HEK293 (cell line): Measurements from ENCODE around the gene IGF2BP2.

Source experiments
- CTCF ChIA-PET: fragments of 350-600 bp; formaldehyde crosslinking; extraction: SDS; loops from one replicate; lab custom pipeline; 2021; ENCODE audit warnings: antibody characterized with exemption; lab: Yijun Ruan, JAX
- POLR2A ChIA-PET: fragments of 300-600 bp; formaldehyde crosslinking; extraction: SDS; loops from one replicate; lab custom pipeline; 2020; ENCODE audit warnings: antibody characterized with exemption, inconsistent platforms; lab: Yijun Ruan, JAX
- H3K27ac ChIP-seq: fragments of 200-500 bp; sonication (Bioruptor generic); 2 replicates; pipeline ENCODE4 v1.5.1; 2014; ENCODE audit warnings: low read depth, low read length, control low read depth, inconsistent platforms; ENCODE audit errors: extremely low read depth
- H3K36me3 ChIP-seq, 2 experiments: fragments of 200-500 bp in 1 of 2; sonication (Bioruptor generic) in 1 of 2; 1 replicate in 1 of 2; 2 replicates in 1 of 2; pipeline ENCODE4 v1.5.1; 2014 to 2017; ENCODE audit warnings: inconsistent platforms in 2 of 2, low read length in 2 of 2; ENCODE audit not compliant: control insufficient read depth in 2 of 2, insufficient read depth in 1 of 2
- H3K4me1 ChIP-seq: fragments of 200-500 bp; sonication (Bioruptor generic); 2 replicates; pipeline ENCODE4 v1.5.1; 2014; ENCODE audit warnings: mild to moderate bottlenecking, low read length, inconsistent platforms; ENCODE audit not compliant: control insufficient read depth, insufficient read depth
- H3K4me3 ChIP-seq: 2 replicates; pipeline ENCODE4 v1.5.1; 2011; ENCODE audit warnings: low read depth, mild to moderate bottlenecking, control low read depth, low read length, moderate library complexity
- H3K9me3 ChIP-seq: fragments of 200-500 bp; sonication (Bioruptor generic); 2 replicates; pipeline ENCODE4 v1.5.1; 2014; ENCODE audit warnings: low read depth, low read length, inconsistent platforms; ENCODE audit not compliant: control insufficient read depth, insufficient read depth
- FEZF1 ChIP-seq: fragments of 450-650 bp; formaldehyde crosslinking; IDR thresholded peaks from 2 replicates; pipeline ENCODE4 v1.5.1; 2016; ENCODE audit warnings: missing biosample characterization, missing genetic modification characterization
- GLI4 ChIP-seq: fragments of 450-650 bp; formaldehyde crosslinking; IDR thresholded peaks from 2 replicates; pipeline ENCODE4 v1.5.1; 2016; ENCODE audit warnings: missing biosample characterization, missing genetic modification characterization
- GLIS1 ChIP-seq: fragments of 450-650 bp; formaldehyde crosslinking; IDR thresholded peaks from 2 replicates; pipeline ENCODE4 v1.5.1; 2016; ENCODE audit warnings: missing biosample characterization, missing genetic modification characterization
- GLIS2 ChIP-seq: fragments of 450-650 bp; formaldehyde crosslinking; IDR thresholded peaks from 2 replicates; pipeline ENCODE4 v1.5.1; 2016; ENCODE audit warnings: missing biosample characterization, missing genetic modification characterization
- IKZF3 ChIP-seq: fragments of 450-650 bp; IDR thresholded peaks from 2 replicates; pipeline ENCODE4 v1.5.0; 2018; ENCODE audit warnings: missing biosample characterization, mild to moderate bottlenecking, missing genetic modification characterization, moderate library complexity
- PRDM10 ChIP-seq: fragments of 450-650 bp; formaldehyde crosslinking; IDR thresholded peaks from 2 replicates; pipeline ENCODE4 v1.5.1; 2016; ENCODE audit warnings: missing biosample characterization, missing genetic modification characterization
- ZBTB8A ChIP-seq: fragments of 450-650 bp; formaldehyde crosslinking; IDR thresholded peaks from 2 replicates; pipeline ENCODE4 v1.5.1; 2016; ENCODE audit warnings: missing biosample characterization, missing genetic modification characterization
- ZFP41 ChIP-seq: fragments of 450-650 bp; formaldehyde crosslinking; IDR thresholded peaks from 2 replicates; pipeline ENCODE4 v1.5.1; 2016; ENCODE audit warnings: missing biosample characterization, missing genetic modification characterization, borderline replicate concordance
- ZIC2 ChIP-seq: fragments of 450-650 bp; formaldehyde crosslinking; IDR thresholded peaks from 2 replicates; pipeline ENCODE4 v1.5.1; 2016; ENCODE audit warnings: missing biosample characterization, missing genetic modification characterization
- ZNF175 ChIP-seq: fragments of 450-650 bp; formaldehyde crosslinking; IDR thresholded peaks from 2 replicates; pipeline ENCODE4 v1.5.1; 2016; ENCODE audit warnings: missing biosample characterization, missing genetic modification characterization
- ZNF248 ChIP-seq: fragments of 450-650 bp; formaldehyde crosslinking; IDR thresholded peaks from 2 replicates; pipeline ENCODE4 v1.5.1; 2017; ENCODE audit warnings: missing biosample characterization, missing genetic modification characterization
- ZNF341 ChIP-seq: fragments of 450-650 bp; formaldehyde crosslinking; IDR thresholded peaks from 2 replicates; pipeline ENCODE4; 2016; ENCODE audit warnings: low read depth, missing biosample characterization, missing genetic modification characterization
- ZNF621 ChIP-seq: fragments of 450-650 bp; formaldehyde crosslinking; IDR thresholded peaks from 2 replicates; pipeline ENCODE4 v1.5.1; 2017; ENCODE audit warnings: missing biosample characterization, missing genetic modification characterization
- ZNF645 ChIP-seq: fragments of 450-650 bp; formaldehyde crosslinking; IDR thresholded peaks from 2 replicates; pipeline ENCODE4; 2016; ENCODE audit warnings: missing biosample characterization, missing genetic modification characterization
- TF ChIP-seq, protein P1 (sequence below): fragments of 450-650 bp; formaldehyde crosslinking; IDR thresholded peaks from 2 replicates; pipeline ENCODE4 v1.5.1; 2017; ENCODE audit warnings: missing biosample characterization, missing genetic modification characterization
- TF ChIP-seq, protein P2 (sequence below): fragments of 450-650 bp; formaldehyde crosslinking; IDR thresholded peaks from 2 replicates; pipeline ENCODE4 v1.5.1; 2016; ENCODE audit warnings: missing biosample characterization, missing genetic modification characterization
- TF ChIP-seq, protein P3 (sequence below): fragments of 450-650 bp; formaldehyde crosslinking; IDR thresholded peaks from 2 replicates; pipeline ENCODE4 v1.5.1; 2017; ENCODE audit warnings: missing biosample characterization, missing genetic modification characterization
- TF ChIP-seq, protein P4 (sequence below): fragments of 450-650 bp; formaldehyde crosslinking; IDR thresholded peaks from 2 replicates; pipeline ENCODE4 v1.5.1; 2016; ENCODE audit warnings: missing biosample characterization, missing genetic modification characterization

IGF2BP2 gene

GRCh38 chr3:185784317-185784716 is 40.5 kb downstream of the IGF2BP2 start:
- TF ChIP-seq GLIS2 (tag by site-specific recombination) (0 out of 2 replicates have a peak, but pooled peaks have one; percentile 11), FEZF1 (peak; percentile 21; the same call in 1 of the 2 replicates), ZBTB8A (no peak), GLIS1 (tag by site-specific recombination) (peak; percentile 87), ZIC2 (tag by site-specific recombination) (peak; percentile 64), IKZF3 (tag by site-specific recombination) (no peak), ZNF175 (tag by site-specific recombination) (no peak), ZNF248 (no peak), PRDM10 (tag by site-specific recombination) (peak; percentile 49), ZNF341 (peak; percentile 72)
- POLR2A ChIA-PET: no interaction called here

DNA sequence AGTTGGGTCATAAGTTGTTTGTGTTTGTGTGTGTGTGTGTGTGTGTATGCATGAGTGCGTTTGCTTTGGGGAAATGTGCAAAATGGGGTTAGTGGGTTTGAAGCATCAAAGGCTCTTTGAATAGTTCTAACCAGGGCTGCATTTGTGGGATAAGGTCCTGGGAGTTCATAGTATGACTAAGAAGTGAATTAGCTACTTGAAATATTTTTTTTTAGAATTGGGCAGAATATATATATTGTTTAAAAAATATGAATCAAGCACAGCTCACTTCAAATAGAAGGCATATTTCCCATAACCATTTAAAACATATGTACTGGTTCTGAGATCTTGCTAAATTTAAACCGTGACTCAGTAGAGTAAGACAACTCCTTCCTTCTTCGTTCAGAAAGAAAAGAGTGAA is 43.1 kb downstream of the IGF2BP2 start:
- peaks cover 0 to 4% of the 10 kb centered on the region in 2 experiments; a peak in 1 of 3 replicates for H3K36me3 ChIP-seq
- peaks cover 3% of the 10 kb centered on the region; the same call in 1 of the 2 replicates for H3K4me1 ChIP-seq
- ChIA-PET POLR2A (no interaction called here), CTCF (no interaction called here)
- TF ChIP-seq ZNF645 (tag by site-specific recombination) (no peak), ZFP41 (tag by site-specific recombination) (no peak), GLI4 (no peak), ZNF621 (no peak)
- TF ChIP-seq, protein P1, sequence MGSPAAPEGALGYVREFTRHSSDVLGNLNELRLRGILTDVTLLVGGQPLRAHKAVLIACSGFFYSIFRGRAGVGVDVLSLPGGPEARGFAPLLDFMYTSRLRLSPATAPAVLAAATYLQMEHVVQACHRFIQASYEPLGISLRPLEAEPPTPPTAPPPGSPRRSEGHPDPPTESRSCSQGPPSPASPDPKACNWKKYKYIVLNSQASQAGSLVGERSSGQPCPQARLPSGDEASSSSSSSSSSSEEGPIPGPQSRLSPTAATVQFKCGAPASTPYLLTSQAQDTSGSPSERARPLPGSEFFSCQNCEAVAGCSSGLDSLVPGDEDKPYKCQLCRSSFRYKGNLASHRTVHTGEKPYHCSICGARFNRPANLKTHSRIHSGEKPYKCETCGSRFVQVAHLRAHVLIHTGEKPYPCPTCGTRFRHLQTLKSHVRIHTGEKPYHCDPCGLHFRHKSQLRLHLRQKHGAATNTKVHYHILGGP (tag by site-specific recombination): 0 out of 2 replicates have a peak, but pooled peaks have one; percentile 30
- TF ChIP-seq, protein P2, sequence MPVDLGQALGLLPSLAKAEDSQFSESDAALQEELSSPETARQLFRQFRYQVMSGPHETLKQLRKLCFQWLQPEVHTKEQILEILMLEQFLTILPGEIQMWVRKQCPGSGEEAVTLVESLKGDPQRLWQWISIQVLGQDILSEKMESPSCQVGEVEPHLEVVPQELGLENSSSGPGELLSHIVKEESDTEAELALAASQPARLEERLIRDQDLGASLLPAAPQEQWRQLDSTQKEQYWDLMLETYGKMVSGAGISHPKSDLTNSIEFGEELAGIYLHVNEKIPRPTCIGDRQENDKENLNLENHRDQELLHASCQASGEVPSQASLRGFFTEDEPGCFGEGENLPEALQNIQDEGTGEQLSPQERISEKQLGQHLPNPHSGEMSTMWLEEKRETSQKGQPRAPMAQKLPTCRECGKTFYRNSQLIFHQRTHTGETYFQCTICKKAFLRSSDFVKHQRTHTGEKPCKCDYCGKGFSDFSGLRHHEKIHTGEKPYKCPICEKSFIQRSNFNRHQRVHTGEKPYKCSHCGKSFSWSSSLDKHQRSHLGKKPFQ (tag by site-specific recombination): no peak
- TF ChIP-seq, protein P3, sequence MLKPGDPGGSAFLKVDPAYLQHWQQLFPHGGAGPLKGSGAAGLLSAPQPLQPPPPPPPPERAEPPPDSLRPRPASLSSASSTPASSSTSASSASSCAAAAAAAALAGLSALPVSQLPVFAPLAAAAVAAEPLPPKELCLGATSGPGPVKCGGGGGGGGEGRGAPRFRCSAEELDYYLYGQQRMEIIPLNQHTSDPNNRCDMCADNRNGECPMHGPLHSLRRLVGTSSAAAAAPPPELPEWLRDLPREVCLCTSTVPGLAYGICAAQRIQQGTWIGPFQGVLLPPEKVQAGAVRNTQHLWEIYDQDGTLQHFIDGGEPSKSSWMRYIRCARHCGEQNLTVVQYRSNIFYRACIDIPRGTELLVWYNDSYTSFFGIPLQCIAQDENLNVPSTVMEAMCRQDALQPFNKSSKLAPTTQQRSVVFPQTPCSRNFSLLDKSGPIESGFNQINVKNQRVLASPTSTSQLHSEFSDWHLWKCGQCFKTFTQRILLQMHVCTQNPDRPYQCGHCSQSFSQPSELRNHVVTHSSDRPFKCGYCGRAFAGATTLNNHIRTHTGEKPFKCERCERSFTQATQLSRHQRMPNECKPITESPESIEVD (tag by site-specific recombination): no peak
- TF ChIP-seq, protein P4, sequence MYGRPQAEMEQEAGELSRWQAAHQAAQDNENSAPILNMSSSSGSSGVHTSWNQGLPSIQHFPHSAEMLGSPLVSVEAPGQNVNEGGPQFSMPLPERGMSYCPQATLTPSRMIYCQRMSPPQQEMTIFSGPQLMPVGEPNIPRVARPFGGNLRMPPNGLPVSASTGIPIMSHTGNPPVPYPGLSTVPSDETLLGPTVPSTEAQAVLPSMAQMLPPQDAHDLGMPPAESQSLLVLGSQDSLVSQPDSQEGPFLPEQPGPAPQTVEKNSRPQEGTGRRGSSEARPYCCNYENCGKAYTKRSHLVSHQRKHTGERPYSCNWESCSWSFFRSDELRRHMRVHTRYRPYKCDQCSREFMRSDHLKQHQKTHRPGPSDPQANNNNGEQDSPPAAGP (tag by site-specific recombination): no peak
- no peaks in the 10 kb centered on the region for H3K9me3 ChIP-seq
- no peak overlapping the region for H3K27ac ChIP-seq
- H3K4me3 ChIP-seq: no peak overlapping the region

More at GRCh38 chr3:185784317-185784716, 40.5 kb downstream of the IGF2BP2 start:
- Histone ChIP-seq H3K4me1 (peaks cover 9% of the 10 kb centered on the region), H3K4me3 (no peak overlapping the region), H3K36me3 (peaks cover 0 to 4% of the 10 kb centered on the region in 2 experiments; a peak in 1 of 3 replicates), H3K27ac (no peak overlapping the region), H3K9me3 (no peaks in the 10 kb centered on the region)
- CTCF ChIA-PET: interaction anchor here (0.5 kb wide), 1 partner anchor 21 kb away, joined by 4 read pairs; no protein-coding TSS in a partner anchor
